Endothelial cell of umbilical vein (primary cell): Measurements from ENCODE around the gene UGT2A3. TPM values are rescaled to one million over a fixed set of nuclear protein-coding genes. Genes with fewer than 3 reads are reported as not detected.

ENCODE experiments used
- BruUV-seq: library from RNA; stranded (reverse); fragments of 400-500 nt; replicated peaks from 2 replicates; lab custom pipeline; 2021; lab: Mats Ljungman, UMichigan
- CTCF ChIA-PET: fragments of 300-600, 350-600 bp; sonication (Branson Sonifier 250); formaldehyde crosslinking; loops from one replicate; lab custom pipeline; 2021; ENCODE audit warnings: antibody characterized with exemption, inconsistent platforms; lab: Charles Lee
- POLR2A ChIA-PET: fragments of 300-600, 350-600 bp; sonication (Branson Sonifier 250); formaldehyde crosslinking; loops from one replicate; lab custom pipeline; 2021; ENCODE audit warnings: antibody characterized with exemption, inconsistent platforms; lab: Charles Lee
- DNase-seq: peaks from one replicate; pipeline ENCODE4 v3.0.0-alpha.2; 2011; ENCODE audit warnings: low read depth, low spot score
- FAIRE-seq: peaks from 2 replicates; lab custom pipeline; 2011; peaks lifted over from hg19 to GRCh38; lab: Jason Lieb, UNC
- H2AFZ ChIP-seq: 2 replicates; pipeline ENCODE4 v1.6.0; 2012; ENCODE audit warnings: low read depth, low read length, control low read depth, inconsistent platforms
- H3K27ac ChIP-seq: 2 replicates; pipeline ENCODE4 v1.5.1; 2011; ENCODE audit warnings: low read depth, mild to moderate bottlenecking, control low read depth, low read length, moderate library complexity; ENCODE audit not compliant: insufficient read depth
- H3K27me3 ChIP-seq, 2 experiments: 2 replicates each; pipeline versions ENCODE4 v1.6.0 to v1.6.1; 2011; ENCODE audit warnings: low read length in 2 of 2, mixed read lengths in 1 of 2; ENCODE audit not compliant: control insufficient read depth in 2 of 2, insufficient read depth in 2 of 2
- H3K36me3 ChIP-seq, 2 experiments: 2 replicates in 1 of 2; 3 replicates in 1 of 2; pipeline ENCODE4 v1.5.1; 2011; ENCODE audit warnings: low read length in 2 of 2, mild to moderate bottlenecking in 1 of 2, moderate library complexity in 1 of 2; ENCODE audit not compliant: control insufficient read depth in 2 of 2, insufficient read depth in 2 of 2; ENCODE audit errors: extremely low read depth in 1 of 2
- H3K4me1 ChIP-seq: 3 replicates; pipeline ENCODE4 v1.5.1; 2011; ENCODE audit warnings: mild to moderate bottlenecking, low read length; ENCODE audit not compliant: control insufficient read depth, insufficient read depth; ENCODE audit errors: extremely low read depth
- H3K4me2 ChIP-seq: 2 replicates; pipeline ENCODE4 v1.6.1; 2011; ENCODE audit warnings: low read length, control low read depth, mixed read lengths; ENCODE audit not compliant: insufficient read depth
- H3K4me3 ChIP-seq, 3 experiments: fragments of 200-600 bp in 1 of 3; sonication (generic), shearing (Covaris generic) in 1 of 3; replicated peaks in 1 of 3; 2 replicates each; pipeline ENCODE4 v1.5.1; 2011 to 2016; ENCODE audit warnings: control low read depth in 3 of 3, low read length in 3 of 3, mild to moderate bottlenecking in 2 of 3, inconsistent platforms in 1 of 3, low read depth in 1 of 3, moderate library complexity in 1 of 3; ENCODE audit not compliant: insufficient read depth in 1 of 3
- H3K79me2 ChIP-seq: 2 replicates; pipeline ENCODE4 v1.6.0; 2012; ENCODE audit warnings: low read length, inconsistent platforms; ENCODE audit not compliant: control insufficient read depth, insufficient read depth
- H3K9ac ChIP-seq: replicated peaks from 2 replicates; pipeline ENCODE3; 2011; ENCODE audit warnings: low read length, control low read depth; ENCODE audit not compliant: insufficient read depth; ENCODE audit errors: extremely low read depth
- H3K9me1 ChIP-seq: replicated peaks from 3 replicates; pipeline ENCODE4 v1.6.0; 2011; ENCODE audit warnings: mild to moderate bottlenecking, low read length; ENCODE audit not compliant: control insufficient read depth, insufficient read depth; ENCODE audit errors: extremely low read depth
- H3K9me3 ChIP-seq: replicated peaks from 2 replicates; pipeline ENCODE4 v1.5.1; 2012; ENCODE audit warnings: low read length, inconsistent platforms; ENCODE audit not compliant: control insufficient read depth, insufficient read depth
- H4K20me1 ChIP-seq: replicated peaks from 2 replicates; pipeline ENCODE3; 2011; ENCODE audit warnings: mild to moderate bottlenecking, low read length; ENCODE audit not compliant: control insufficient read depth, insufficient read depth; ENCODE audit errors: extremely low read depth
- CTCF ChIP-seq, 2 donors: IDR thresholded peaks; 1 replicate in 1 of 2; 2 replicates in 1 of 2; pipeline ENCODE4 v1.5.1; 2011; ENCODE audit warnings: low read length in 2 of 2, mild to moderate bottlenecking in 2 of 2, moderate library complexity in 2 of 2, control low read depth in 1 of 2, inconsistent platforms in 1 of 2, low read depth in 1 of 2; ENCODE audit not compliant: insufficient read depth in 1 of 2; ENCODE audit errors: extremely low read depth in 1 of 2
- EZH2 ChIP-seq: IDR thresholded peaks from 2 replicates; pipeline ENCODE4 v1.6.1; 2012; ENCODE audit warnings: borderline replicate concordance, low read depth, mild to moderate bottlenecking, moderate library complexity, low read length, inconsistent platforms; ENCODE audit not compliant: severe bottlenecking
- FOS ChIP-seq: IDR thresholded peaks from 2 replicates; pipeline ENCODE4 v1.6.1; 2011; ENCODE audit warnings: mild to moderate bottlenecking, low read length, moderate library complexity, borderline replicate concordance; ENCODE audit not compliant: insufficient read depth
- GATA2 ChIP-seq: IDR thresholded peaks from 2 replicates; pipeline ENCODE4 v1.7.0; 2011; ENCODE audit warnings: low read depth, mild to moderate bottlenecking, moderate library complexity, mixed read lengths, low read length; ENCODE audit not compliant: insufficient read length, insufficient read depth
- JUN ChIP-seq: IDR thresholded peaks from 2 replicates; pipeline ENCODE4 v1.6.1; 2011; ENCODE audit warnings: borderline replicate concordance, low read depth; ENCODE audit not compliant: insufficient read length, insufficient read depth
- MAX ChIP-seq: IDR thresholded peaks from 2 replicates; pipeline ENCODE4 v1.6.1; 2011; ENCODE audit not compliant: insufficient read depth, insufficient read length
- MYC ChIP-seq: IDR thresholded peaks from one replicate; pipeline ENCODE4 v1.6.1; 2011; ENCODE audit warnings: mild to moderate bottlenecking, low read depth, low read length
- POLR2A ChIP-seq: IDR thresholded peaks from 2 replicates; pipeline ENCODE4 v1.6.1; 2012; ENCODE audit warnings: low read depth, mild to moderate bottlenecking, control low read depth, low read length
- POLR2AphosphoS5 ChIP-seq: IDR thresholded peaks from 2 replicates; pipeline ENCODE4 v1.6.1; 2012; ENCODE audit warnings: low read depth, mild to moderate bottlenecking, control low read depth, low read length, moderate library complexity; ENCODE audit not compliant: insufficient read depth
- dilution Hi-C: fragments of 300-500 bp; cut with MboI; formaldehyde crosslinking; loops from one replicate; pipeline ENCODE4 v1.15.0; 2019; ENCODE audit warnings: low sequenced_read_pairs; ENCODE audit not compliant: extremely low pct_ligation_motif_present
- intact Hi-C: fragments of 100-400 bp; cut with micrococcal nuclease; formaldehyde crosslinking; loops from one replicate; pipeline ENCODE4 v1.10.0; 2022
- polyA plus RNA-seq, 4 experiments: library from polyadenylated mRNA; depleted of rRNA in 3 of 4; stranded (reverse) in 3 of 4; unstranded in 1 of 4; fragments of >200 nt; gene quantifications; 2 replicates each; pipeline versions ENCODE4 v1.2.1 to v1.2.3, GENCODE V29; 2011 to 2012; ENCODE audit warnings: missing spikeins in 1 of 4
- total RNA-seq: library from RNA; stranded (reverse); gene quantifications from 2 replicates; pipeline ENCODE4 v1.2.3, GENCODE V29; 2021

The UGT2A3 gene
- total and polyA plus RNA-seq, 2 donors (not counting 3 experiments of a cell fraction or from before 2014, with no cell fraction given): not detected

GRCh38 chr4:68892861-68893260, 58.7 kb downstream of the UGT2A3 start:
- intact Hi-C loops: no loop called here
- peaks cover 2% of the 10 kb centered on the region for H3K9me3 ChIP-seq
- dilution Hi-C loops: no loop called here
- no peak overlapping the region for H3K4me2 ChIP-seq
- FAIRE-seq (no peak), DNase-seq (no peak)
- CTCF ChIA-PET: no interaction called here
- H3K4me1 ChIP-seq: no peaks in the 10 kb centered on the region
- H2AFZ ChIP-seq: no peak overlapping the region
- no peaks in the 10 kb centered on the region for H4K20me1 ChIP-seq
- POLR2A ChIA-PET: no interaction called here
- no peaks in the 10 kb centered on the region for H3K27me3 ChIP-seq
- H3K36me3 ChIP-seq: no peaks in the 10 kb centered on the region
- TF ChIP-seq FOS (no peak), CTCF (IDR thresholded peaks at IDR 0.05; ENCODE audit: extremely low read depth in 1 of 2, insufficient read depth in 1 of 2, low read depth in 1 of 2, low read length in 2 of 2) (no peak)
- H3K4me3 ChIP-seq: no peak overlapping the region
- H3K9ac ChIP-seq: no peak overlapping the region
- no peaks in the 10 kb centered on the region for H3K9me1 ChIP-seq
- H3K27ac ChIP-seq: no peak overlapping the region
- no TSS peak for BruUV-seq
- no peaks in the 10 kb centered on the region for H3K79me2 ChIP-seq

- dilution Hi-C loops (no loop called here), intact Hi-C loops (no loop called here)
- ChIA-PET CTCF (no interaction called here), POLR2A (no interaction called here)
- no peaks in the 10 kb centered on the region for H3K27me3 ChIP-seq
- TF ChIP-seq FOS (no peak), CTCF (IDR thresholded peaks at IDR 0.05; ENCODE audit: extremely low read depth in 1 of 2, insufficient read depth in 1 of 2, low read depth in 1 of 2, low read length in 2 of 2) (no peak), EZH2 (no peak), POLR2AphosphoS5 (no peak), GATA2 (no peak), JUN (no peak), POLR2A (no peak), MYC (no peak), MAX (no peak)
- FAIRE-seq: no peak
- H4K20me1 ChIP-seq: no peaks in the 10 kb centered on the region
- no peak overlapping the region for H2AFZ ChIP-seq
- no peaks in the 10 kb centered on the region for H3K79me2 ChIP-seq
- H3K27ac ChIP-seq: no peak overlapping the region
- BruUV-seq: no TSS peak
- H3K4me2 ChIP-seq: no peak overlapping the region
- H3K9ac ChIP-seq: no peak overlapping the region
- H3K4me3 ChIP-seq: no peak overlapping the region
- peaks cover 2% of the 10 kb centered on the region for H3K9me3 ChIP-seq
- H3K4me1 ChIP-seq: no peaks in the 10 kb centered on the region
- H3K9me1 ChIP-seq: no peaks in the 10 kb centered on the region
- no peak for DNase-seq
- no peaks in the 10 kb centered on the region for H3K36me3 ChIP-seq
Measured at GRCh38 chr4:68891678-68892077, 59.9 kb downstream of the UGT2A3 start.
